MM.1S (cell line): ENCODE measurements around the gene TRAF3.

Source experiments
- DNase-seq: peaks from one replicate; pipeline ENCODE4 v3.0.0-alpha.2; 2015
- H2AFZ ChIP-seq: fragments of 300-600 bp; sonication (generic); 2 replicates; pipeline ENCODE4 v1.6.0; 2016; ENCODE audit warnings: antibody characterized with exemption, low read length
- H3F3A ChIP-seq: fragments of 300-600 bp; sonication (generic); 2 replicates; pipeline ENCODE4 v1.6.1; 2016; ENCODE audit warnings: mild to moderate bottlenecking, antibody characterized with exemption, low read length, moderate library complexity, mixed read lengths; ENCODE audit not compliant: insufficient read depth
- H3K27ac ChIP-seq: fragments of 300-600 bp; sonication (generic); 2 replicates; pipeline ENCODE4 v1.5.1; 2016; ENCODE audit warnings: mild to moderate bottlenecking, low read length
- H3K27me3 ChIP-seq: fragments of 300-600 bp; sonication (generic); replicated peaks from 2 replicates; pipeline ENCODE4 v1.6.0; 2016; ENCODE audit warnings: low read length; ENCODE audit not compliant: insufficient read depth
- H3K36me3 ChIP-seq: fragments of 300-600 bp; sonication (generic); replicated peaks from 2 replicates; pipeline ENCODE4 v1.6.1; 2016; ENCODE audit warnings: mild to moderate bottlenecking, low read length, mixed read lengths; ENCODE audit not compliant: insufficient read depth
- H3K4me1 ChIP-seq: fragments of 300-600 bp; sonication (generic); 2 replicates; pipeline ENCODE4 v1.6.1; 2016; ENCODE audit warnings: low read length, mixed read lengths
- H3K4me2 ChIP-seq: fragments of 300-600 bp; sonication (generic); 2 replicates; pipeline ENCODE4 v1.6.0; 2016; ENCODE audit warnings: low read depth, low read length
- H3K4me3 ChIP-seq: fragments of 300-600 bp; sonication (generic); 2 replicates; pipeline ENCODE4 v1.5.1; 2016; ENCODE audit warnings: low read length, mixed read lengths
- H3K79me2 ChIP-seq: fragments of 300-600 bp; sonication (generic); 2 replicates; pipeline ENCODE4 v1.6.1; 2016; ENCODE audit warnings: mixed run types, low read length, mixed read lengths
- H3K9ac ChIP-seq: fragments of 300-600 bp; sonication (generic); 2 replicates; pipeline ENCODE4 v1.6.1; 2016; ENCODE audit warnings: low read length, mixed read lengths
- H3K9me2 ChIP-seq: fragments of 300-600 bp; sonication (generic); replicated peaks from 2 replicates; pipeline ENCODE4 v1.6.1; 2016; ENCODE audit warnings: mild to moderate bottlenecking, low read length, mixed read lengths; ENCODE audit not compliant: insufficient read depth
- H3K9me3 ChIP-seq: fragments of 300-600 bp; sonication (generic); replicated peaks from 2 replicates; pipeline ENCODE4 v1.6.1; 2016; ENCODE audit warnings: mild to moderate bottlenecking, low read length, mixed read lengths; ENCODE audit not compliant: insufficient read depth
- H4K20me1 ChIP-seq: fragments of 300-600 bp; sonication (generic); 2 replicates; pipeline ENCODE4 v1.6.1; 2016; ENCODE audit warnings: mild to moderate bottlenecking, low read length, moderate library complexity, mixed read lengths; ENCODE audit not compliant: insufficient read depth
- CTCF ChIP-seq: fragments of 300-600 bp; sonication (generic); IDR thresholded peaks from 2 replicates; pipeline ENCODE4 v1.5.1; 2016; ENCODE audit warnings: antibody characterized with exemption, low read length, mixed read lengths
- EZH2 ChIP-seq: fragments of 300-600 bp; sonication (generic); optimal IDR thresholded peaks from 2 replicates; pipeline ENCODE3; 2017; ENCODE audit warnings: low read depth, mild to moderate bottlenecking, antibody characterized with exemption, low read length, mixed read lengths
- EZH2phosphoT487 ChIP-seq: fragments of 300-600 bp; sonication (generic); IDR thresholded peaks from 2 replicates; pipeline ENCODE4 v1.6.1; 2018; ENCODE audit warnings: antibody characterized with exemption, low read length

TRAF3 gene

GRCh38 chr14:102752239-102752847 lies 24.9 kb upstream of the TRAF3 start:
- no peak overlapping the region for H2AFZ ChIP-seq
- no peaks in the 10 kb centered on the region for H3K27me3 ChIP-seq
- H3F3A ChIP-seq = no peaks in the 10 kb centered on the region
- H3K4me2 ChIP-seq = no peak overlapping the region
- H3K4me3 ChIP-seq = no peak overlapping the region
- TF ChIP-seq EZH2 = no peak
- TF ChIP-seq EZH2phosphoT487 = no peak
- no peak for TF ChIP-seq CTCF
- H4K20me1 ChIP-seq = no peaks in the 10 kb centered on the region
- H3K79me2 ChIP-seq = no peaks in the 10 kb centered on the region
- H3K9me2 ChIP-seq = no peaks in the 10 kb centered on the region
- no peaks in the 10 kb centered on the region for H3K9me3 ChIP-seq
- no peaks in the 10 kb centered on the region for H3K36me3 ChIP-seq
- no peak overlapping the region for H3K27ac ChIP-seq
- H3K4me1 ChIP-seq = no peaks in the 10 kb centered on the region
- no peak for DNase-seq
- H3K9ac ChIP-seq = no peak overlapping the region

- TF ChIP-seq EZH2phosphoT487 (no peak), CTCF (no peak), EZH2 (no peak)
- Histone ChIP-seq H3K27ac (no peak overlapping the region), H2AFZ (no peak overlapping the region), H3K4me2 (no peak overlapping the region), H3K9me2 (no peaks in the 10 kb centered on the region), H4K20me1 (no peaks in the 10 kb centered on the region), H3K9me3 (no peaks in the 10 kb centered on the region), H3K36me3 (no peaks in the 10 kb centered on the region), H3K4me1 (no peaks in the 10 kb centered on the region), H3K4me3 (no peak overlapping the region), H3K9ac (no peak overlapping the region), H3K27me3 (no peaks in the 10 kb centered on the region), H3K79me2 (no peaks in the 10 kb centered on the region), H3F3A (no peaks in the 10 kb centered on the region)
- DNase-seq = no peak
These were observed 22.6 kb upstream of the TRAF3 start for GRCh38 chr14:102754370-102755262.

GRCh38 chr14:102757646-102758045 lies 19.6 kb upstream of the TRAF3 start:
- no peak overlapping the region for H3K4me3 ChIP-seq
- no peaks in the 10 kb centered on the region for H3K36me3 ChIP-seq
- H3K27ac ChIP-seq = no peak overlapping the region
- no peaks in the 10 kb centered on the region for H3K4me1 ChIP-seq
- H3K9me3 ChIP-seq = no peaks in the 10 kb centered on the region
- no peak overlapping the region for H3K4me2 ChIP-seq
- H3K9me2 ChIP-seq = no peaks in the 10 kb centered on the region
- H3K9ac ChIP-seq = no peak overlapping the region
- no peaks in the 10 kb centered on the region for H3K27me3 ChIP-seq
- DNase-seq = no peak
- no peaks in the 10 kb centered on the region for H4K20me1 ChIP-seq
- no peaks in the 10 kb centered on the region for H3F3A ChIP-seq
- no peaks in the 10 kb centered on the region for H3K79me2 ChIP-seq
- no peak overlapping the region for H2AFZ ChIP-seq
- no peak for TF ChIP-seq EZH2
- TF ChIP-seq EZH2phosphoT487 = no peak
- no peak for TF ChIP-seq CTCF
